GM19023 (cell line): Measurements from ENCODE around the gene TLE4.

Source experiments
- ATAC-seq: cut with Tn5 transposase; IDR thresholded peaks from one replicate; pipeline ENCODE4 v1.9.1; 2021; ENCODE audit warnings: mild to moderate bottlenecking, moderate library complexity; ENCODE audit not compliant: unreplicated experiment

Gene TLE4

GRCh38 chr9:79684711-79685575 is 113.2 kb downstream of the TLE4 start:
- ATAC-seq, result no peak

GRCh38 chr9:79685577-79685976 is 113.8 kb downstream of the TLE4 start:
- no peak for ATAC-seq

GRCh38 chr9:79686381-79687130 is 114.8 kb downstream of the TLE4 start:
- no peak for ATAC-seq

- ATAC-seq, result no peak
Observed at GRCh38 chr9:79687131-79687447, 115.3 kb downstream of the TLE4 start.

GRCh38 chr9:79688363-79688762 is 116.6 kb downstream of the TLE4 start:
- ATAC-seq, result no peak

- ATAC-seq, result no peak
Observed at GRCh38 chr9:79689576-79689975, 117.8 kb downstream of the TLE4 start.

- ATAC-seq, result no peak
Observed at GRCh38 chr9:79691496-79691895, 119.7 kb downstream of the TLE4 start.

GRCh38 chr9:79692857-79693571 is 121.2 kb downstream of the TLE4 start:
- ATAC-seq, result no peak

GRCh38 chr9:79693750-79694149 is 122.0 kb downstream of the TLE4 start:
- ATAC-seq, result no peak

GRCh38 chr9:79694208-79694607 is 122.4 kb downstream of the TLE4 start:
- ATAC-seq, result no peak

- ATAC-seq, result no peak
Observed at GRCh38 chr9:79694676-79695400, 123.1 kb downstream of the TLE4 start.

GRCh38 chr9:79695531-79696175 is 123.9 kb downstream of the TLE4 start:
- ATAC-seq, result no peak

GRCh38 chr9:79698967-79699366 is 127.2 kb downstream of the TLE4 start:
- no peak for ATAC-seq

- ATAC-seq, result no peak
Observed at GRCh38 chr9:79699479-79699878, 127.7 kb downstream of the TLE4 start.

GRCh38 chr9:79700607-79701360 is 129.0 kb downstream of the TLE4 start:
- no peak for ATAC-seq

- ATAC-seq, result no peak
Observed at GRCh38 chr9:79701651-79702050, 129.9 kb downstream of the TLE4 start.

GRCh38 chr9:79705704-79706103 is 133.9 kb downstream of the TLE4 start:
- ATAC-seq, result no peak

- ATAC-seq, result no peak
Observed at GRCh38 chr9:79706512-79706911, 134.7 kb downstream of the TLE4 start.

- no peak for ATAC-seq
Observed at GRCh38 chr9:79707589-79707988, 135.8 kb downstream of the TLE4 start.

- ATAC-seq, result no peak
Observed at GRCh38 chr9:79708541-79708940, 136.8 kb downstream of the TLE4 start.
